GM13977 (cell line): ENCODE results near the gene GALNT18.

Experiments
- DNase-seq: peaks from one replicate; pipeline ENCODE4 v3.0.0; 2012; ENCODE audit warnings: low spot score
- CTCF ChIP-seq: IDR thresholded peaks from 2 replicates; pipeline ENCODE4 v1.5.1; 2012; ENCODE audit warnings: mild to moderate bottlenecking, control low read depth; ENCODE audit not compliant: insufficient read depth; ENCODE audit errors: extremely low read depth, missing control alignments
- in situ Hi-C: fragments of 300-500 bp; cut with MboI; formaldehyde crosslinking; loops from one replicate; pipeline ENCODE4 v1.12.0; 2022; ENCODE audit warnings: low sequenced_read_pairs, low pct_unique_long_range_greater_than_20kb, mixed read lengths, inconsistent platforms; ENCODE audit not compliant: unreplicated experiment

The GALNT18 gene

GRCh38 chr11:11621573-11622339 is at the start of gene GALNT18:
Gene GALNT18, minus strand, starts transcription at chr11:11622005.
- DNase-seq, result peak; percentile 99
- in situ Hi-C loops, result no loop called here
- peak; percentile 26 for TF ChIP-seq CTCF

- no peak for TF ChIP-seq CTCF
- in situ Hi-C loops, result no loop called here
- DNase-seq, result no peak
These were observed 48.8 kb upstream of the GALNT18 start for GRCh38 chr11:11670574-11670973.

- in situ Hi-C loops, result no loop called here
- no peak for DNase-seq
- TF ChIP-seq CTCF, result no peak
These were observed 47.5 kb upstream of the GALNT18 start for GRCh38 chr11:11669233-11669846.

- DNase-seq, result no peak
- in situ Hi-C loops, result no loop called here
- no peak for TF ChIP-seq CTCF
These were observed 47.0 kb upstream of the GALNT18 start for GRCh38 chr11:11668781-11669180.

- DNase-seq, result no peak
- TF ChIP-seq CTCF, result no peak
- in situ Hi-C loops, result no loop called here
These were observed 46.5 kb upstream of the GALNT18 start for GRCh38 chr11:11668274-11668673.

- DNase-seq, result no peak
- TF ChIP-seq CTCF, result peak; percentile 11
- in situ Hi-C loops, result no loop called here
These were observed 45.3 kb upstream of the GALNT18 start for GRCh38 chr11:11667056-11667455.

- in situ Hi-C loops, result no loop called here
- TF ChIP-seq CTCF, result no peak
- no peak for DNase-seq
These were observed 43.6 kb upstream of the GALNT18 start for GRCh38 chr11:11665407-11665806.
